HUES48 (cell line): ENCODE data around the gene DPP10.

Source experiments
- H3K27ac ChIP-seq: one replicate; pipeline ENCODE4 v1.7.0; 2013; ENCODE audit warnings: low read depth, low read length, inconsistent platforms
- H3K27me3 ChIP-seq: 2 replicates; pipeline ENCODE4 v1.6.1; 2013; ENCODE audit warnings: mild to moderate bottlenecking, low read length; ENCODE audit not compliant: control insufficient read depth, insufficient read depth
- H3K36me3 ChIP-seq: 2 replicates; pipeline ENCODE4 v1.6.1; 2013; ENCODE audit warnings: low read length; ENCODE audit not compliant: control insufficient read depth, insufficient read depth
- H3K4me1 ChIP-seq: 2 replicates; pipeline ENCODE4 v1.6.1; 2013; ENCODE audit warnings: mild to moderate bottlenecking, low read length; ENCODE audit not compliant: control insufficient read depth, insufficient read depth
- H3K4me3 ChIP-seq: 2 replicates; pipeline ENCODE4 v1.5.1; 2013; ENCODE audit warnings: mild to moderate bottlenecking, low read depth, low read length
- H3K9ac ChIP-seq: 2 replicates; pipeline ENCODE4 v1.6.1; 2013; ENCODE audit warnings: mild to moderate bottlenecking, low read depth, low read length, moderate library complexity
- H3K9me3 ChIP-seq: 2 replicates; pipeline ENCODE4 v1.6.1; 2013; ENCODE audit warnings: low read length; ENCODE audit not compliant: control insufficient read depth, insufficient read depth

DPP10 gene

GRCh38 chr2:115118306-115118705, 675.9 kb downstream of the DPP10 start:
- Histone ChIP-seq H3K27ac (no peak overlapping the region), H3K4me3 (no peak overlapping the region), H3K9me3 (peaks cover 3% of the 10 kb centered on the region; the same call in 1 of the 2 replicates), H3K27me3 (no peaks in the 10 kb centered on the region), H3K36me3 (no peaks in the 10 kb centered on the region), H3K4me1 (peaks cover 9% of the 10 kb centered on the region; the same call in 1 of the 2 replicates), H3K9ac (no peak overlapping the region)

- Histone ChIP-seq H3K27ac (no peak overlapping the region), H3K27me3 (no peaks in the 10 kb centered on the region), H3K9me3 (peaks cover 3% of the 10 kb centered on the region; the same call in 1 of the 2 replicates), H3K4me1 (peaks cover 13% of the 10 kb centered on the region; the same call in 1 of the 2 replicates), H3K9ac (no peak overlapping the region), H3K4me3 (no peak overlapping the region), H3K36me3 (no peaks in the 10 kb centered on the region)
Observed at GRCh38 chr2:115119086-115119485, 676.6 kb downstream of the DPP10 start.

- H3K9ac ChIP-seq, result no peak overlapping the region
- H3K9me3 ChIP-seq, result peaks cover 3% of the 10 kb centered on the region; the same call in 1 of the 2 replicates
- no peaks in the 10 kb centered on the region for H3K36me3 ChIP-seq
- H3K27me3 ChIP-seq, result no peaks in the 10 kb centered on the region
- no peak overlapping the region for H3K4me3 ChIP-seq
- no peak overlapping the region for H3K27ac ChIP-seq
- H3K4me1 ChIP-seq, result 0 out of 2 replicates have a peak, but pooled peaks cover 9% of the 10 kb centered on the region
Observed at GRCh38 chr2:115122701-115123100, 680.3 kb downstream of the DPP10 start.

- H3K27me3 ChIP-seq, result no peaks in the 10 kb centered on the region
- no peak overlapping the region for H3K9ac ChIP-seq
- H3K27ac ChIP-seq, result no peak overlapping the region
- H3K4me1 ChIP-seq, result peaks cover 19% of the 10 kb centered on the region
- no peaks in the 10 kb centered on the region for H3K36me3 ChIP-seq
- peaks cover 3% of the 10 kb centered on the region; the same call in 1 of the 2 replicates for H3K9me3 ChIP-seq
- no peak overlapping the region for H3K4me3 ChIP-seq
Observed at GRCh38 chr2:115124817-115125216, 682.4 kb downstream of the DPP10 start.

GRCh38 chr2:115129536-115129935, 687.1 kb downstream of the DPP10 start:
- H3K9me3 ChIP-seq, result no peaks in the 10 kb centered on the region
- peaks cover 30% of the 10 kb centered on the region for H3K4me1 ChIP-seq
- H3K27ac ChIP-seq, result no peak overlapping the region
- no peaks in the 10 kb centered on the region for H3K36me3 ChIP-seq
- H3K27me3 ChIP-seq, result no peaks in the 10 kb centered on the region
- no peak overlapping the region for H3K9ac ChIP-seq
- no peak overlapping the region for H3K4me3 ChIP-seq

GRCh38 chr2:115160531-115161080, 718.2 kb downstream of the DPP10 start:
- H3K4me1 ChIP-seq, result peaks cover 11% of the 10 kb centered on the region
- H3K27me3 ChIP-seq, result peaks cover 41% of the 10 kb centered on the region
- H3K9ac ChIP-seq, result no peak overlapping the region
- H3K27ac ChIP-seq, result no peak overlapping the region
- H3K36me3 ChIP-seq, result no peaks in the 10 kb centered on the region
- H3K4me3 ChIP-seq, result peak overlapping the region; percentile 81
- H3K9me3 ChIP-seq, result no peaks in the 10 kb centered on the region

- Histone ChIP-seq H3K27me3 (peaks cover 41% of the 10 kb centered on the region), H3K4me3 (peak overlapping the region; percentile 81), H3K9ac (no peak overlapping the region), H3K4me1 (peaks cover 11% of the 10 kb centered on the region), H3K9me3 (no peaks in the 10 kb centered on the region), H3K36me3 (no peaks in the 10 kb centered on the region), H3K27ac (no peak overlapping the region)
Observed at GRCh38 chr2:115161081-115161770, 718.8 kb downstream of the DPP10 start.

- Histone ChIP-seq H3K4me1 (peaks cover 11% of the 10 kb centered on the region), H3K9ac (no peak overlapping the region), H3K27me3 (peaks cover 41% of the 10 kb centered on the region), H3K27ac (no peak overlapping the region), H3K4me3 (peak overlapping the region; percentile 81), H3K9me3 (no peaks in the 10 kb centered on the region), H3K36me3 (no peaks in the 10 kb centered on the region)
Observed at GRCh38 chr2:115161771-115162493, 719.5 kb downstream of the DPP10 start.

- peaks cover 12% of the 10 kb centered on the region for H3K4me1 ChIP-seq
- no peaks in the 10 kb centered on the region for H3K9me3 ChIP-seq
- no peak overlapping the region for H3K9ac ChIP-seq
- H3K27ac ChIP-seq, result no peak overlapping the region
- H3K4me3 ChIP-seq, result peak overlapping the region; percentile 81
- no peaks in the 10 kb centered on the region for H3K36me3 ChIP-seq
- H3K27me3 ChIP-seq, result peaks cover 41% of the 10 kb centered on the region
Observed at GRCh38 chr2:115162494-115163293, 720.3 kb downstream of the DPP10 start.

- Histone ChIP-seq H3K9ac (no peak overlapping the region), H3K27me3 (peaks cover 41% of the 10 kb centered on the region), H3K4me1 (peaks cover 15% of the 10 kb centered on the region), H3K4me3 (peak overlapping the region; percentile 81), H3K9me3 (no peaks in the 10 kb centered on the region), H3K36me3 (no peaks in the 10 kb centered on the region), H3K27ac (no peak overlapping the region)
Observed at GRCh38 chr2:115163572-115163971, 721.1 kb downstream of the DPP10 start.
